Measurements from ENCODE around the gene TMEM132D.

Gene TMEM132D

DNA sequence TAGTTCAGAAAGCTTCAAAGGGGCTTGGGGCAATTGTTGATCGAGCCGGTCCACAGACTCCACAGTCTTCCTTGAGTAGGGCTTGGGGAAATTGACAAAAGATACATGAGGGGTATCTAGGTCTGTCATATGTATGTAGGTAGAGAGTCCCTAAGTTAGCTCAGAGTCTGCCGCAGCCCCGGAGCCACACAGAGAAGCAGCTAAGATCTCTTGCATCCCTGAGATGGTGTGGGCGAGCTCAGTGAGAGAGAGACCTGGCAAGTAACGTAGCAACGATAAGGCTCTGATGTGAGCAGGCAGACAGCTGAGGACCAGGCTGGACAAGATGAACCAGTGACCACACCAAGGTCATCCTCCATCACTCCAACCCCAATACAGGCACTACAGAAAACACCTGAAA lies 297.6 kb downstream of the TMEM132D start:
- TF ChIP-seq EZH2phosphoT487 (conservative IDR thresholded peaks at IDR 0.05; ENCODE audit: low read length), result no peak
- TF ChIP-seq, protein P1, sequence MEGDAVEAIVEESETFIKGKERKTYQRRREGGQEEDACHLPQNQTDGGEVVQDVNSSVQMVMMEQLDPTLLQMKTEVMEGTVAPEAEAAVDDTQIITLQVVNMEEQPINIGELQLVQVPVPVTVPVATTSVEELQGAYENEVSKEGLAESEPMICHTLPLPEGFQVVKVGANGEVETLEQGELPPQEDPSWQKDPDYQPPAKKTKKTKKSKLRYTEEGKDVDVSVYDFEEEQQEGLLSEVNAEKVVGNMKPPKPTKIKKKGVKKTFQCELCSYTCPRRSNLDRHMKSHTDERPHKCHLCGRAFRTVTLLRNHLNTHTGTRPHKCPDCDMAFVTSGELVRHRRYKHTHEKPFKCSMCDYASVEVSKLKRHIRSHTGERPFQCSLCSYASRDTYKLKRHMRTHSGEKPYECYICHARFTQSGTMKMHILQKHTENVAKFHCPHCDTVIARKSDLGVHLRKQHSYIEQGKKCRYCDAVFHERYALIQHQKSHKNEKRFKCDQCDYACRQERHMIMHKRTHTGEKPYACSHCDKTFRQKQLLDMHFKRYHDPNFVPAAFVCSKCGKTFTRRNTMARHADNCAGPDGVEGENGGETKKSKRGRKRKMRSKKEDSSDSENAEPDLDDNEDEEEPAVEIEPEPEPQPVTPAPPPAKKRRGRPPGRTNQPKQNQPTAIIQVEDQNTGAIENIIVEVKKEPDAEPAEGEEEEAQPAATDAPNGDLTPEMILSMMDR (IDR thresholded peaks at IDR 0.05; ENCODE audit: insufficient read depth, low read length, poor library complexity, severe bottlenecking), result no peak
- Histone ChIP-seq H3F3A (ENCODE audit: insufficient read depth) (no peaks in the 10 kb centered on the region), H3K36me3 (ENCODE audit: low read length) (no peaks in the 10 kb centered on the region), H3K4me2 (ENCODE audit: low read depth, low read length, poor library complexity, severe bottlenecking) (no peak overlapping the region), H3K9me3 (ENCODE audit: insufficient read depth, low read length) (no peaks in the 10 kb centered on the region), H3K79me2 (ENCODE audit: insufficient read depth, low read length) (no peaks in the 10 kb centered on the region), H3K27ac (ENCODE audit: low read depth, low read length) (no peak overlapping the region), H4K20me1 (ENCODE audit: low read depth, low read length) (no peaks in the 10 kb centered on the region), H3K4me3 (ENCODE audit: insufficient read depth, low read length, poor library complexity, severe bottlenecking) (no peak overlapping the region), H2AFZ (ENCODE audit: low read depth, low read length, severe bottlenecking) (no peak overlapping the region), H3K9me2 (replicated peaks; ENCODE audit: insufficient read depth, low read length) (no peaks in the 10 kb centered on the region), H3K9ac (ENCODE audit: low read length) (no peak overlapping the region), H3K27me3 (ENCODE audit: low read length) (no peaks in the 10 kb centered on the region)

DNA sequence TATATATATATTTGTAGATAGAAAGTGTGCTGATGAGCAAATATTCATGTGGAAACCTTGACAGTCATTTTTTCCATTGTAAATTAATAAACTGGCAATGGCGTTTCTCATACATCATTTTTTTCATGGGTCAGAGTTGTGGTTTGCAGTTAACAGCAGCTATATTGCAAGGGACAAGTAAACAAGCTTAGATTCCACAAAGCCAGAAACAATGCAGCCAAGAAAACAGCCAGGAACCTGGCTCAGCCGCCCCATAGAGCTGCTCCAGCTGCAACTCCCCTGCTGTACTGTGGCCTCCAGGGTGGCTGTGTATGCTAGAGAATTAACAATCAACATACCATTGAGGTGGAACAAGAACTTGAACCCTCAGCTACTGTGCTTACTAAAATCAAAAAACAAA lies 298.2 kb downstream of the TMEM132D start:
- H4K20me1 ChIP-seq (ENCODE audit: low read depth, low read length), result no peaks in the 10 kb centered on the region
- H3K9me2 ChIP-seq (replicated peaks; ENCODE audit: insufficient read depth, low read length), result no peaks in the 10 kb centered on the region
- H3K27me3 ChIP-seq (ENCODE audit: low read length), result no peaks in the 10 kb centered on the region
- H3K27ac ChIP-seq (ENCODE audit: low read depth, low read length), result no peak overlapping the region
- no peak overlapping the region for H3K4me2 ChIP-seq (ENCODE audit: low read depth, low read length, poor library complexity, severe bottlenecking)
- H3K9me3 ChIP-seq (ENCODE audit: insufficient read depth, low read length), result no peaks in the 10 kb centered on the region
- H3K36me3 ChIP-seq (ENCODE audit: low read length), result no peaks in the 10 kb centered on the region
- no peaks in the 10 kb centered on the region for H3F3A ChIP-seq (ENCODE audit: insufficient read depth)
- no peak overlapping the region for H2AFZ ChIP-seq (ENCODE audit: low read depth, low read length, severe bottlenecking)
- no peak overlapping the region for H3K9ac ChIP-seq (ENCODE audit: low read length)
- no peaks in the 10 kb centered on the region for H3K79me2 ChIP-seq (ENCODE audit: insufficient read depth, low read length)
- TF ChIP-seq, protein P1 (IDR thresholded peaks at IDR 0.05; ENCODE audit: insufficient read depth, low read length, poor library complexity, severe bottlenecking), result no peak
- no peak for TF ChIP-seq EZH2phosphoT487 (conservative IDR thresholded peaks at IDR 0.05; ENCODE audit: low read length)
- H3K4me3 ChIP-seq (ENCODE audit: insufficient read depth, low read length, poor library complexity, severe bottlenecking), result no peak overlapping the region

DNA sequence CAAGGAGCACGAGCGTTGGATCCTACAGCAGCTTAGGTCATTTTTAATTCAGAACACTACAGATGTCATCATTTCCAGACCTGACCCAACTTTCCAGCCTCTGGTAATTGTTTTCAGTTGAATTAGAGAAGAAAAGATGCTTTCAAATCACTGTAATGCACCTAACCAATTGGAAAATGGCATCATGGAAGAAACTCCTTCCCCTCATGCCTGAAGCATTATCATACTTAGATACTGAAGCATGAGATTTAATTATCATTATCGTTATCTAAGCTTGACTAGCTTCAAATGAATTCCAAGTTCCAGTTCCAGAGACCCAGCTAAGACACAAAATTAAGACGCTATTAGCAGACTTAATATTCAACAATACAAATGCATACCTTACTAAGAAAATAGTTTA lies 299.3 kb downstream of the TMEM132D start:
- H3K27ac ChIP-seq (ENCODE audit: low read depth, low read length), result no peak overlapping the region
- no peaks in the 10 kb centered on the region for H3K27me3 ChIP-seq (ENCODE audit: low read length)
- H2AFZ ChIP-seq (ENCODE audit: low read depth, low read length, severe bottlenecking), result no peak overlapping the region
- no peaks in the 10 kb centered on the region for H4K20me1 ChIP-seq (ENCODE audit: low read depth, low read length)
- H3K79me2 ChIP-seq (ENCODE audit: insufficient read depth, low read length), result no peaks in the 10 kb centered on the region
- no peaks in the 10 kb centered on the region for H3K36me3 ChIP-seq (ENCODE audit: low read length)
- H3F3A ChIP-seq (ENCODE audit: insufficient read depth), result no peaks in the 10 kb centered on the region
- no peak overlapping the region for H3K4me2 ChIP-seq (ENCODE audit: low read depth, low read length, poor library complexity, severe bottlenecking)
- TF ChIP-seq EZH2phosphoT487 (conservative IDR thresholded peaks at IDR 0.05; ENCODE audit: low read length), result no peak
- TF ChIP-seq, protein P1 (IDR thresholded peaks at IDR 0.05; ENCODE audit: insufficient read depth, low read length, poor library complexity, severe bottlenecking), result no peak
- no peaks in the 10 kb centered on the region for H3K9me3 ChIP-seq (ENCODE audit: insufficient read depth, low read length)
- no peak overlapping the region for H3K9ac ChIP-seq (ENCODE audit: low read length)
- H3K4me3 ChIP-seq (ENCODE audit: insufficient read depth, low read length, poor library complexity, severe bottlenecking), result no peak overlapping the region
- no peaks in the 10 kb centered on the region for H3K9me2 ChIP-seq (replicated peaks; ENCODE audit: insufficient read depth, low read length)

Measured in SU-DHL-6 (cell line).